ENCODE data around the gene HTR3A. TPM values are rescaled to one million over a fixed set of nuclear protein-coding genes. Genes with fewer than 3 reads are reported as not detected.

The HTR3A gene
- polyA plus RNA-seq, 1 donor (not counting 4 experiments of a cell fraction or from before 2014, with no cell fraction given): not detected

DNA sequence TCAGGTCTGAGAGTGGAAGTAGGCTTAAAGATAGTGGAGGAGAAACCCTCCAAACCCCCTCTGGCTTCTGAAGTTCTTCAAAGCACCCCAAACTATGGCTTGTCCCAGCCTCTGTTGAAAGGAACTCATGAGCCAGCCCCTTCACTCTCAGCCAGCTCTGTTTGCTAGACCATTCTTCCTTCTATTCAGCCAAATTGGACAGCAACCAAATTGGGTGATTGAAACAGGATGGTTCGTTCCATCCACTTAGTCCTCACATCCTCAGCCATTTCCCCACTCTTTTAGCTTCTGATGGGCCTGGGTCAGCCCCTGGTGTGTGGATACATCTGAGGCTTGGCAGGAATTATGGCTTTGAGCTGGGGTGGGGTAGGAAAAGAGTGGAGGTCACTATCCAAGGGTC, 4.5 kb downstream of the HTR3A start:
- dilution Hi-C loops (cut with MboI; ENCODE audit: extremely low pct_ligation_motif_present, low sequenced_read_pairs): no loop called here
- H3K4me1 ChIP-seq (ENCODE audit: control insufficient read depth, extremely low read depth, insufficient read depth, low read length): no peaks in the 10 kb centered on the region
- no peak for FAIRE-seq

DNA sequence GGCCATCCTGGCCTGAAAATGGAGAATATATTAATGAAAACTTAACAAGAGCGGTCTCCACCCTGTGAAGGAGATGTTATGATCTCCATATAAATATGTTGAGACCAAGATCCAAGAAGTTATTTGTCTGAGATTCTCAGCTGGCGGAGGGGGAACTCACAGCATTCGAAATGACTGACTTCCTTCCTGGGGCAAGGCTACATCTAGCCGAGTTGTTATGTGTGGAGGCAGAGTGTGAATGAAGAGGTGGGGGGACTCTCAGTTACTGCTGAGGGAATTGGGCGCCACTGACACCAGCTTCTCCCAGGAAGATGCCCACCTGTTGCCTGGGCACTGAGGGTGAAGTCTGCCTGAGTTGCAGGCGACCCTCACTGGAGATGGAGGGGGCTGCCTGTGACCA, 5.9 kb downstream of the HTR3A start:
- no peak overlapping the region for H3K27ac ChIP-seq (ENCODE audit: control insufficient read depth, insufficient read depth, low read length)
- no peak for TF ChIP-seq EZH2 (IDR thresholded peaks at IDR 0.05; ENCODE audit: low read length)
- TF ChIP-seq, protein P1, sequence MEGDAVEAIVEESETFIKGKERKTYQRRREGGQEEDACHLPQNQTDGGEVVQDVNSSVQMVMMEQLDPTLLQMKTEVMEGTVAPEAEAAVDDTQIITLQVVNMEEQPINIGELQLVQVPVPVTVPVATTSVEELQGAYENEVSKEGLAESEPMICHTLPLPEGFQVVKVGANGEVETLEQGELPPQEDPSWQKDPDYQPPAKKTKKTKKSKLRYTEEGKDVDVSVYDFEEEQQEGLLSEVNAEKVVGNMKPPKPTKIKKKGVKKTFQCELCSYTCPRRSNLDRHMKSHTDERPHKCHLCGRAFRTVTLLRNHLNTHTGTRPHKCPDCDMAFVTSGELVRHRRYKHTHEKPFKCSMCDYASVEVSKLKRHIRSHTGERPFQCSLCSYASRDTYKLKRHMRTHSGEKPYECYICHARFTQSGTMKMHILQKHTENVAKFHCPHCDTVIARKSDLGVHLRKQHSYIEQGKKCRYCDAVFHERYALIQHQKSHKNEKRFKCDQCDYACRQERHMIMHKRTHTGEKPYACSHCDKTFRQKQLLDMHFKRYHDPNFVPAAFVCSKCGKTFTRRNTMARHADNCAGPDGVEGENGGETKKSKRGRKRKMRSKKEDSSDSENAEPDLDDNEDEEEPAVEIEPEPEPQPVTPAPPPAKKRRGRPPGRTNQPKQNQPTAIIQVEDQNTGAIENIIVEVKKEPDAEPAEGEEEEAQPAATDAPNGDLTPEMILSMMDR (optimal IDR thresholded peaks at IDR 0.05 in 1 of 3, IDR thresholded peaks at IDR 0.05 in 1 of 3, conservative IDR thresholded peaks at IDR 0.05 in 1 of 3; ENCODE audit: extremely low read depth in 1 of 3, insufficient read depth in 2 of 3, low read length in 3 of 3): no peak
- dilution Hi-C loops (cut with MboI; ENCODE audit: extremely low pct_ligation_motif_present, low sequenced_read_pairs): no loop called here
- no peaks in the 10 kb centered on the region for H3K4me1 ChIP-seq (ENCODE audit: control insufficient read depth, extremely low read depth, insufficient read depth, low read length)
- no peaks in the 10 kb centered on the region for H4K20me1 ChIP-seq (ENCODE audit: control insufficient read depth, extremely low read depth, insufficient read depth, low read length)
- H3K4me3 ChIP-seq (ENCODE audit: control insufficient read depth in 2 of 3, extremely low read depth in 1 of 3, insufficient read depth in 2 of 3, low read depth in 1 of 3, low read length in 3 of 3): no peak overlapping the region
- no peak overlapping the region for H3K9ac ChIP-seq (ENCODE audit: control insufficient read depth, extremely low read depth, insufficient read depth, low read length)
- peaks cover 6% of the 10 kb centered on the region for H3K27me3 ChIP-seq (ENCODE audit: control insufficient read depth, extremely low read depth, insufficient read depth, low read length)
- no peaks in the 10 kb centered on the region for H3K36me3 ChIP-seq (ENCODE audit: control insufficient read depth in 2 of 2, extremely low read depth in 1 of 2, insufficient read depth in 2 of 2, low read length in 2 of 2)
- no peaks in the 10 kb centered on the region for H3K79me2 ChIP-seq (ENCODE audit: control insufficient read depth, insufficient read depth, low read length)
- H2AFZ ChIP-seq (ENCODE audit: control insufficient read depth, low read length): no peak overlapping the region
- H3K9me3 ChIP-seq (ENCODE audit: control insufficient read depth, low read depth, low read length): no peaks in the 10 kb centered on the region
- DNase-seq (ENCODE audit: low read depth, low spot score) (no peak), FAIRE-seq (no peak)
- no peak overlapping the region for H3K4me2 ChIP-seq (ENCODE audit: control insufficient read depth, extremely low read depth, insufficient read depth, low read depth, low read length)
- H3K9me1 ChIP-seq (ENCODE audit: control insufficient read depth, extremely low read depth, insufficient read depth, low read length): no peaks in the 10 kb centered on the region

More for the DNA sequence above, 4.5 kb downstream of the HTR3A start:
- DNase-seq (ENCODE audit: low read depth, low spot score): no peak
- H4K20me1 ChIP-seq (ENCODE audit: control insufficient read depth, extremely low read depth, insufficient read depth, low read length): no peaks in the 10 kb centered on the region
- peaks cover 6% of the 10 kb centered on the region for H3K27me3 ChIP-seq (ENCODE audit: control insufficient read depth, extremely low read depth, insufficient read depth, low read length)
- no peak overlapping the region for H2AFZ ChIP-seq (ENCODE audit: control insufficient read depth, low read length)
- no peaks in the 10 kb centered on the region for H3K9me1 ChIP-seq (ENCODE audit: control insufficient read depth, extremely low read depth, insufficient read depth, low read length)
- no peaks in the 10 kb centered on the region for H3K79me2 ChIP-seq (ENCODE audit: control insufficient read depth, insufficient read depth, low read length)
- H3K9me3 ChIP-seq (ENCODE audit: control insufficient read depth, low read depth, low read length): no peaks in the 10 kb centered on the region
- TF ChIP-seq EZH2 (IDR thresholded peaks at IDR 0.05; ENCODE audit: low read length): no peak
- TF ChIP-seq, protein P1 (optimal IDR thresholded peaks at IDR 0.05 in 1 of 3, IDR thresholded peaks at IDR 0.05 in 1 of 3, conservative IDR thresholded peaks at IDR 0.05 in 1 of 3; ENCODE audit: extremely low read depth in 1 of 3, insufficient read depth in 2 of 3, low read length in 3 of 3): no peak
- no peak overlapping the region for H3K4me3 ChIP-seq (ENCODE audit: control insufficient read depth in 2 of 3, extremely low read depth in 1 of 3, insufficient read depth in 2 of 3, low read depth in 1 of 3, low read length in 3 of 3)
- H3K4me2 ChIP-seq (ENCODE audit: control insufficient read depth, extremely low read depth, insufficient read depth, low read depth, low read length): no peak overlapping the region
- H3K27ac ChIP-seq (ENCODE audit: control insufficient read depth, insufficient read depth, low read length): no peak overlapping the region
- no peak overlapping the region for H3K9ac ChIP-seq (ENCODE audit: control insufficient read depth, extremely low read depth, insufficient read depth, low read length)
- H3K36me3 ChIP-seq (ENCODE audit: control insufficient read depth in 2 of 2, extremely low read depth in 1 of 2, insufficient read depth in 2 of 2, low read length in 2 of 2): no peaks in the 10 kb centered on the region
